Prostate gland (tissue), 1 donor: ENCODE data around the gene VLDLR.

Experiments used
- POLR2A ChIP-seq: fragments of 450-650 bp; IDR thresholded peaks from one replicate; pipeline ENCODE4 v1.6.1; 2016; ENCODE audit warnings: antibody characterized with exemption, mild to moderate bottlenecking
- POLR2AphosphoS5 ChIP-seq: sonication (generic); formaldehyde crosslinking; IDR thresholded peaks from one replicate; pipeline ENCODE4 v1.6.1; 2017; ENCODE audit warnings: antibody characterized with exemption

GRCh38 chr9:2620919-2621721, 467 bp upstream of the VLDLR start:
- TF ChIP-seq POLR2A (no peak), POLR2AphosphoS5 (peak; percentile 34)
